IMR-90 (cell line): ENCODE results near the gene ATOH8.

ENCODE experiments used
- BHLHE40 ChIP-seq: fragments of 150-350 bp; IDR thresholded peaks from 2 replicates; pipeline ENCODE4 v1.6.1; 2016; ENCODE audit warnings: mild to moderate bottlenecking, low read depth, low read length
- CEBPB ChIP-seq: IDR thresholded peaks from 2 replicates; pipeline ENCODE4 v1.6.1; 2012; ENCODE audit warnings: low read depth, low read length, improper control_type of control experiment
- CHD1 ChIP-seq: IDR thresholded peaks from 2 replicates; pipeline ENCODE4 v1.6.1; 2012; ENCODE audit warnings: low read depth, low read length, improper control_type of control experiment
- CTCF ChIP-seq: conservative IDR thresholded peaks from 2 replicates; pipeline ENCODE4 v1.5.1; 2012; ENCODE audit warnings: mild to moderate bottlenecking, low read depth, low read length, improper control_type of control experiment
- MAFK ChIP-seq: IDR thresholded peaks from 2 replicates; pipeline ENCODE4 v1.6.1; 2012; ENCODE audit warnings: low read depth, low read length, improper control_type of control experiment
- MAZ ChIP-seq: IDR thresholded peaks from 2 replicates; pipeline ENCODE4 v1.6.1; 2012; ENCODE audit warnings: low read depth, mild to moderate bottlenecking, low read length, improper control_type of control experiment, moderate library complexity, borderline replicate concordance
- MXI1 ChIP-seq: IDR thresholded peaks from 2 replicates; pipeline ENCODE4 v1.6.1; 2012; ENCODE audit warnings: low read depth, mild to moderate bottlenecking, low read length, moderate library complexity, borderline replicate concordance
- NFE2L2 ChIP-seq: fragments of 150-350 bp; IDR thresholded peaks from 2 replicates; pipeline ENCODE4 v1.6.1; 2016; ENCODE audit warnings: low read depth, mild to moderate bottlenecking, low read length
- POLR2A ChIP-seq: IDR thresholded peaks from 2 replicates; pipeline ENCODE4 v1.6.1; 2012; ENCODE audit warnings: mild to moderate bottlenecking, low read depth, low read length
- RAD21 ChIP-seq: IDR thresholded peaks from 2 replicates; pipeline ENCODE4 v1.6.1; 2012; ENCODE audit warnings: low read length, improper control_type of control experiment
- RCOR1 ChIP-seq: IDR thresholded peaks from 2 replicates; pipeline ENCODE4 v1.6.1; 2012; ENCODE audit warnings: mild to moderate bottlenecking, low read length, improper control_type of control experiment; ENCODE audit not compliant: insufficient replicate concordance
- RFX5 ChIP-seq: IDR thresholded peaks from 2 replicates; pipeline ENCODE4 v1.8.0; 2012; ENCODE audit warnings: low read depth, mild to moderate bottlenecking, low read length, moderate library complexity
- SMC3 ChIP-seq: fragments of 150-350 bp; IDR thresholded peaks from 2 replicates; pipeline ENCODE4 v1.6.1; 2016; ENCODE audit warnings: low read depth, mild to moderate bottlenecking, antibody characterized with exemption, low read length, moderate library complexity

- TF ChIP-seq CEBPB, result no peak
- TF ChIP-seq CTCF, result no peak
- no peak for TF ChIP-seq RAD21
- no peak for TF ChIP-seq POLR2A
- TF ChIP-seq MXI1, result no peak
- no peak for TF ChIP-seq NFE2L2
- no peak for TF ChIP-seq MAFK
- no peak for TF ChIP-seq SMC3
- no peak for TF ChIP-seq BHLHE40
- no peak for TF ChIP-seq RFX5
- TF ChIP-seq RCOR1, result no peak
- no peak for TF ChIP-seq CHD1
- TF ChIP-seq MAZ, result no peak
Observed at GRCh38 chr2:85770369-85770768, 16.6 kb downstream of the ATOH8 start.
